Erythroblast (primary cell): ENCODE results near the gene CABP4.

Experiments used
- GATA1 ChIP-seq: IDR thresholded peaks from 2 replicates; pipeline ENCODE4 v1.6.1; 2011; ENCODE audit warnings: low read depth, mild to moderate bottlenecking, control low read depth, low read length, moderate library complexity
- POLR2A ChIP-seq: IDR thresholded peaks from 2 replicates; pipeline ENCODE4 v1.6.1; 2011; ENCODE audit warnings: mild to moderate bottlenecking, low read length

DNA sequence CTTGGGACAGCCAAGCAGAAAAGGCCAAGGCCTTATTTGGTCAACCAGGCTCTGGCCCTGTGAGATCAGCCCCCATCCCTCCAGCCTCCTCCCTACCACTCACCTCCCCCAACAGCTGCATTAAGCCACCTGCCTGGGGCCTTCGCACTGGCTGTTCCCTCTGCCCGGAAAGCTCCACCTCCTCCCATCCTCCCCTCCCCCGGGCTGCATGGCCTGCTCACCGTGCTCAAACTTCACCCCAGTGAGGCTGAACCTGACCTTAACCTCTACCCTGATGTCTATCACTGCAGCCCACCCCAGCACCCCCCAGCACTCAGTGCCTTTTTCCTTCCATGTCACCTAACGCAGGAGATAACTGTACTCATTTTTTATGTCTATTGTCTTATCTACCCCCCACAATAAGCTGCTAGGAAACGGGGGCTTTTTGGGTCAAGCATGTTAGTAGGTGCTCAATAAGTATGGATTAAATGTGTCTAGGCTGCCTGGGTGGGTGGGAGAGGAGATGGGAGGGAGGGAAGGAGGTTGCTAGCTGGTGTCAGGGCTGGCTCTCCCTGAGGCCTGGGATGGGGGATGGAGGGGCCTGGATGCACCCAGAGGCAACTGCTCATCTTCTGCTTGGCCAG lies 18.6 kb upstream of the CABP4 start:
- TF ChIP-seq POLR2A = no peak
- TF ChIP-seq GATA1 = no peak
